ENCODE results near the gene KCNN3.

- no peak for TF ChIP-seq CTCF (IDR thresholded peaks at IDR 0.05)
- TF ChIP-seq POLR2A (IDR thresholded peaks at IDR 0.05) = no peak
- TF ChIP-seq EP300 (IDR thresholded peaks at IDR 0.05) = no peak
These were observed 97.2 kb downstream of the KCNN3 start for GRCh38 chr1:154772606-154773506.
